ENCODE data around the gene CFAP77. TPM values are rescaled to one million over a fixed set of nuclear protein-coding genes. Genes with fewer than 3 reads are reported as not detected.

The CFAP77 gene
- total and polyA plus RNA-seq, 2 of the 8 experiments (the other 6 are each of a cell fraction or from before 2014, with no cell fraction given): 0.63 to 0.97 TPM

DNA sequence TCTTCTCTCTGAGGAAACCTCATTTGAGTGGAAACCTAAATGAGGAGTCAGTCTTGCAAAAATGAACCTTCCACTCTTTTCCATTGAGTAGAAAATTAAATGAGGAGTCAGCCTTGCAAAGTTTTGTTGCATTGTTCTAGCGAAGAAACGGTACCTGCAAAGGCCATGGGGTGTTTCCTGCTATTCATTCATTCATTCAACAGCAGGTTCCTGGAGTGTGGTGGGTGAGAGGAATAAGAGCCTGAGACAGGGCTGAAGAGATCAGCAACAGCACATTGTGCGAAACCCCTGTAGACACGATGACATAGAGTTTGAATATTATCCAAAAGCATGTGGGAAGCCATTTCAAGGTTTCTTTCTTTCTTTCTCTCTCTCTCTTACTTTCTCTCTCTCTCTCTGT, 40.6 kb upstream of the CFAP77 start:
- H2BK5ac ChIP-seq (ENCODE audit: low read depth, low read length): no peak overlapping the region
- no peak for TF ChIP-seq CBX8 (IDR thresholded peaks at IDR 0.05; ENCODE audit: borderline replicate concordance, low read depth, low read length)
- no peak for TF ChIP-seq GABPA (IDR thresholded peaks at IDR 0.05; ENCODE audit: borderline replicate concordance, insufficient read depth, low read length)
- TF ChIP-seq BCL11A (IDR thresholded peaks at IDR 0.05; ENCODE audit: low read depth in 2 of 2, low read length in 2 of 2): no peak

More for the DNA sequence above, 40.6 kb upstream of the CFAP77 start:
- FAIRE-seq (no peak), DNase-seq (ENCODE audit: low read depth in 1 of 2, low spot score in 2 of 2) (no peak)
- no peaks in the 10 kb centered on the region for H3K4me1 ChIP-seq (replicated peaks in 1 of 4; ENCODE audit: control insufficient read depth in 3 of 4, insufficient read depth in 4 of 4, low read length in 3 of 4)
- no peak overlapping the region for H3K9ac ChIP-seq (replicated peaks in 1 of 4; ENCODE audit: extremely low read depth in 1 of 4, low read depth in 3 of 4, low read length in 3 of 4)
- no peak overlapping the region for H3K14ac ChIP-seq (ENCODE audit: insufficient read length)
- H4K20me1 ChIP-seq (replicated peaks in 1 of 2; ENCODE audit: control insufficient read depth in 1 of 2, insufficient read depth in 2 of 2, low read length in 2 of 2): no peaks in the 10 kb centered on the region
- no peaks in the 10 kb centered on the region for H3K79me1 ChIP-seq (ENCODE audit: low read depth, low read length)
- ChIA-PET POLR2A (ENCODE audit: partially characterized antibody) (no interaction called here), CTCF (ENCODE audit: partially characterized antibody) (no interaction called here)
- no peak overlapping the region for H2BK12ac ChIP-seq (ENCODE audit: low read depth, low read length)
- no peak overlapping the region for H3K27ac ChIP-seq (ENCODE audit: low read depth, low read length)
- H2AK5ac ChIP-seq (ENCODE audit: low read depth, low read length): no peak overlapping the region
- H3K23me2 ChIP-seq (ENCODE audit: low read depth, low read length): no peaks in the 10 kb centered on the region
- no peaks in the 10 kb centered on the region for H3K79me2 ChIP-seq (ENCODE audit: control insufficient read depth in 1 of 2, insufficient read depth in 2 of 2, low read length in 2 of 2)
- H2BK15ac ChIP-seq (ENCODE audit: low read length): no peak overlapping the region
- no peaks in the 10 kb centered on the region for H3K27me3 ChIP-seq (replicated peaks in 1 of 4; ENCODE audit: control insufficient read depth in 3 of 4, extremely low read depth in 1 of 4, insufficient read depth in 3 of 4, low read length in 3 of 4)
- no peaks in the 10 kb centered on the region for H3K9me3 ChIP-seq (ENCODE audit: insufficient read depth in 2 of 2, low read depth in 1 of 2, low read length in 1 of 2)
- whole genome bisulfite sequencing, 2 experiments (ENCODE audit: extremely low coverage in 1 of 2, insufficient coverage in 1 of 2, insufficient read length in 1 of 2, insufficient replicate concordance in 2 of 2, low coverage in 1 of 2, low lambda C conversion rate in 2 of 2, missing lambda C conversion rate in 1 of 2): 97% methylated on average over 4 of the region's 4 CpGs; no CpG with 5 or more reads in 1 of the 2 experiments
- H4K8ac ChIP-seq (ENCODE audit: extremely low read depth, insufficient read depth, low read length): no peak overlapping the region
- no peak overlapping the region for H3K18ac ChIP-seq (ENCODE audit: extremely low read depth, low read length)
- no peak overlapping the region for H3K56ac ChIP-seq (replicated peaks; ENCODE audit: insufficient read length, low read depth, low read length)
- H2BK20ac ChIP-seq (ENCODE audit: low read length): no peak overlapping the region
- H3K36me3 ChIP-seq (ENCODE audit: control insufficient read depth in 2 of 4, insufficient read depth in 4 of 4, low read length in 3 of 4): no peaks in the 10 kb centered on the region
- no peak overlapping the region for H4K5ac ChIP-seq (ENCODE audit: insufficient read length, low read depth, low read length)
- no peak overlapping the region for H3K4ac ChIP-seq (replicated peaks; ENCODE audit: insufficient read length, low read depth, low read length)
- no peak overlapping the region for H2BK120ac ChIP-seq (replicated peaks; ENCODE audit: low read depth, low read length)
- no peak overlapping the region for H3K4me2 ChIP-seq (ENCODE audit: insufficient read depth in 1 of 2, low read depth in 2 of 2, low read length in 2 of 2)
- no peak overlapping the region for H2AFZ ChIP-seq (ENCODE audit: low read length)
- no peak overlapping the region for H3K4me3 ChIP-seq (ENCODE audit: extremely low read depth in 1 of 4, insufficient read depth in 2 of 4, low read depth in 3 of 4, low read length in 4 of 4)
- H3K23ac ChIP-seq (ENCODE audit: insufficient read length): no peak overlapping the region
- H4K91ac ChIP-seq (replicated peaks; ENCODE audit: insufficient read length, low read length): no peak overlapping the region

All from H1 (cell line).